HCT116 (cell line): ENCODE results near the gene OST4. TPM values are rescaled to one million over a fixed set of nuclear protein-coding genes. Genes with fewer than 3 reads are reported as not detected.

ENCODE experiments used
- ATAC-seq: fragments of 200-7000 bp; cut with Tn5 transposase; 2 replicates; pipeline ENCODE4 v1.9.1; 2020; ENCODE audit warnings: mild to moderate bottlenecking, moderate library complexity
- BruUV-seq: library from RNA; stranded (reverse); fragments of 400-500 nt; replicated peaks from 2 replicates; lab custom pipeline; 2021; lab: Mats Ljungman, UMichigan
- CTCF ChIA-PET: fragments of 300-600 bp; sonication (Branson Sonifier 250); formaldehyde crosslinking; loops from one replicate; lab custom pipeline; 2021; ENCODE audit warnings: antibody characterized with exemption; lab: Charles Lee
- POLR2A ChIA-PET: fragments of 300-600, 350-600 bp; sonication (Branson Sonifier 250); formaldehyde crosslinking; loops from one replicate; lab custom pipeline; 2021; ENCODE audit warnings: antibody characterized with exemption; lab: Charles Lee
- RAD21 ChIA-PET, 2 experiments: fragments of 300-600 bp; sonication (Branson Sonifier 250); formaldehyde crosslinking; loops; one replicate each; lab custom pipeline; 2023; ENCODE audit warnings: low total read pairs in 2 of 2; ENCODE audit not compliant: uncharacterized antibody in 2 of 2, unreplicated experiment in 2 of 2, low non-redundant PET in 1 of 2; lab: Charles Lee
- DNase-seq: peaks from one replicate; pipeline ENCODE4 v3.0.0-alpha.2; 2010; ENCODE audit warnings: low read depth, low spot score
- H2AFZ ChIP-seq: fragments of 200-600 bp; shearing (Covaris generic), sonication (generic); 2 replicates; pipeline ENCODE4 v1.6.1; 2017; ENCODE audit warnings: low read depth, mixed run types, mixed read lengths, antibody characterized with exemption, low read length; ENCODE audit not compliant: poor library complexity, severe bottlenecking
- H3K27ac ChIP-seq: 2 replicates; pipeline ENCODE4 v1.5.1; 2012; ENCODE audit warnings: low read depth, low read length
- H3K27me3 ChIP-seq: fragments of 200-600 bp; sonication (generic); 2 replicates; pipeline ENCODE4 v1.6.1; 2016; ENCODE audit warnings: mixed run types, low read length, mixed read lengths; ENCODE audit not compliant: insufficient read depth
- H3K36me3 ChIP-seq, 2 experiments: fragments of 200-500 bp in 1 of 2; fragments of 200-600 bp in 1 of 2; sonication (Bioruptor generic) in 1 of 2; sonication (generic) in 1 of 2; 2 replicates each; pipeline versions ENCODE4 v1.5.1 to v1.6.1; 2014 to 2016; ENCODE audit warnings: low read length in 2 of 2, inconsistent platforms in 1 of 2, mixed read lengths in 1 of 2, mixed run types in 1 of 2; ENCODE audit not compliant: insufficient read depth in 2 of 2, control insufficient read depth in 1 of 2
- H3K4me1 ChIP-seq, 2 experiments: fragments of 200-600 bp in 1 of 2; sonication (generic) in 1 of 2; 2 replicates each; pipeline versions ENCODE4 v1.5.1 to v1.6.1; 2012 to 2017; ENCODE audit warnings: low read length in 2 of 2, inconsistent platforms in 1 of 2, mild to moderate bottlenecking in 1 of 2, mixed read lengths in 1 of 2, mixed run types in 1 of 2, moderate library complexity in 1 of 2; ENCODE audit not compliant: insufficient read depth in 2 of 2, control insufficient read depth in 1 of 2
- H3K4me2 ChIP-seq: fragments of 200-600 bp; sonication (generic); 2 replicates; pipeline ENCODE4 v1.6.1; 2017; ENCODE audit warnings: mixed run types, low read length, mixed read lengths
- H3K4me3 ChIP-seq, 2 experiments: fragments of 200-600 bp in 1 of 2; sonication (generic) in 1 of 2; replicated peaks in 1 of 2; 2 replicates each; pipeline ENCODE4 v1.5.1; 2011 to 2016; ENCODE audit warnings: low read length in 2 of 2, control low read depth in 1 of 2, low read depth in 1 of 2, mild to moderate bottlenecking in 1 of 2, mixed read lengths in 1 of 2, mixed run types in 1 of 2
- H3K79me2 ChIP-seq: fragments of 200-600 bp; sonication (generic); 2 replicates; pipeline ENCODE4 v1.6.1; 2017; ENCODE audit warnings: mild to moderate bottlenecking, mixed run types, low read length, moderate library complexity, mixed read lengths; ENCODE audit not compliant: insufficient read depth
- H3K9ac ChIP-seq: fragments of 200-600 bp; sonication (generic); 2 replicates; pipeline ENCODE4 v1.6.1; 2016; ENCODE audit warnings: low read length, mixed read lengths
- H3K9me2 ChIP-seq: fragments of 200-600 bp; sonication (generic), shearing (Covaris generic); 2 replicates; pipeline ENCODE4 v1.6.1; 2017; ENCODE audit warnings: mixed run types, mild to moderate bottlenecking, moderate library complexity; ENCODE audit not compliant: insufficient read depth
- H3K9me3 ChIP-seq, 2 experiments: fragments of 200-500 bp in 1 of 2; fragments of 200-600 bp in 1 of 2; sonication (Bioruptor generic) in 1 of 2; sonication (generic) in 1 of 2; 2 replicates each; pipeline ENCODE4 v1.6.1; 2014 to 2017; ENCODE audit warnings: low read length in 2 of 2, mixed read lengths in 2 of 2, inconsistent platforms in 1 of 2, low read depth in 1 of 2, mild to moderate bottlenecking in 1 of 2, mixed run types in 1 of 2, moderate library complexity in 1 of 2; ENCODE audit not compliant: control insufficient read depth in 1 of 2, insufficient read depth in 1 of 2
- H4K20me1 ChIP-seq: fragments of 200-600 bp; sonication (generic), shearing (Covaris generic); 2 replicates; pipeline ENCODE4 v1.6.1; 2017; ENCODE audit warnings: mixed run types, mild to moderate bottlenecking, moderate library complexity; ENCODE audit not compliant: insufficient read depth
- CBX3 ChIP-seq: IDR thresholded peaks from 2 replicates; pipeline ENCODE4 v1.6.1; 2012; ENCODE audit warnings: low read depth
- JUND ChIP-seq: IDR thresholded peaks from 2 replicates; pipeline ENCODE4 v1.6.1; 2012
- POLR2A ChIP-seq: IDR thresholded peaks from 2 replicates; pipeline ENCODE4 v1.7.0; 2011; ENCODE audit warnings: borderline replicate concordance; ENCODE audit not compliant: insufficient read depth, insufficient read length; ENCODE audit errors: extremely low read depth
- POLR2AphosphoS5 ChIP-seq: IDR thresholded peaks from 2 replicates; pipeline ENCODE4 v1.6.1; 2011; ENCODE audit warnings: mild to moderate bottlenecking, low read depth, low read length, moderate library complexity
- RAD21 ChIP-seq: IDR thresholded peaks from 2 replicates; pipeline ENCODE4 v1.6.1; 2012; ENCODE audit warnings: low read depth, mild to moderate bottlenecking
- REST ChIP-seq: IDR thresholded peaks from 2 replicates; pipeline ENCODE4 v1.6.1; 2012; ENCODE audit warnings: low read depth
- SIN3A ChIP-seq: IDR thresholded peaks from 2 replicates; pipeline ENCODE4 v1.6.1; 2012; ENCODE audit warnings: low read depth
- SP1 ChIP-seq: IDR thresholded peaks from 2 replicates; pipeline ENCODE4 v1.6.1; 2012; ENCODE audit warnings: low read depth
- SRF ChIP-seq: IDR thresholded peaks from 2 replicates; pipeline ENCODE4 v1.6.1; 2012; ENCODE audit warnings: low read depth
- TCF7L2 ChIP-seq: IDR thresholded peaks from 2 replicates; pipeline ENCODE4 v1.7.0; 2011; ENCODE audit warnings: borderline replicate concordance, inconsistent platforms; ENCODE audit not compliant: insufficient read depth, insufficient read length; ENCODE audit errors: extremely low read depth
- YY1 ChIP-seq: IDR thresholded peaks from 2 replicates; pipeline ENCODE4 v1.6.1; 2011; ENCODE audit warnings: low read length, low read depth, moderate library complexity, mild to moderate bottlenecking; ENCODE audit not compliant: insufficient replicate concordance; ENCODE audit errors: extremely low read depth
- ZNF274 ChIP-seq: fragments of 200-500 bp; sonication (Bioruptor generic); IDR thresholded peaks from 2 replicates; pipeline ENCODE4 v1.6.1; 2014; ENCODE audit warnings: mild to moderate bottlenecking, low read depth, low read length, inconsistent platforms
- intact Hi-C: fragments of 100-400 bp; cut with micrococcal nuclease; formaldehyde crosslinking; loops from 2 replicates; pipeline ENCODE4 v1.10.0; 2022
- total RNA-seq: library from RNA; stranded (reverse); gene quantifications from one replicate; pipeline ENCODE4 v1.2.1, GENCODE V29; 2021; ENCODE audit not compliant: unreplicated experiment

The OST4 gene
- total RNA-seq, 1 experiment from 2014 or later, result 187 TPM

GRCh38 chr2:27060323-27060722, 11.1 kb downstream of the OST4 start:
- CTCF ChIA-PET, result no interaction called here
- intact Hi-C loops, result no loop called here
- no peaks in the 10 kb centered on the region for H3K27me3 ChIP-seq
- no peaks in the 10 kb centered on the region for H3K4me1 ChIP-seq
- peaks cover 6 to 11% of the 10 kb centered on the region in 2 experiments; a peak in 2 of 4 replicates for H3K36me3 ChIP-seq
- POLR2A ChIA-PET, result no interaction called here
- H3K9me2 ChIP-seq, result no peaks in the 10 kb centered on the region
- no peak overlapping the region for H3K4me2 ChIP-seq
- RAD21 ChIA-PET, result no interaction called here
- no peak for DNase-seq
- no peaks in the 10 kb centered on the region for H3K9me3 ChIP-seq
- no peak overlapping the region for H3K27ac ChIP-seq
- H4K20me1 ChIP-seq, result no peaks in the 10 kb centered on the region
- H3K79me2 ChIP-seq, result no peaks in the 10 kb centered on the region
- no peak overlapping the region for H2AFZ ChIP-seq
- no peak for ATAC-seq
- BruUV-seq, result no TSS peak
- no peak overlapping the region for H3K9ac ChIP-seq
- H3K4me3 ChIP-seq, result no peak overlapping the region
- TF ChIP-seq JUND (no peak), YY1 (no peak), SP1 (no peak), REST (no peak), SIN3A (no peak), TCF7L2 (no peak), ZNF274 (no peak), CBX3 (no peak), SRF (no peak), POLR2AphosphoS5 (no peak), RAD21 (no peak), POLR2A (no peak)
